Measurements from ENCODE around the gene FAM13A.

GRCh38 chr4:88846206-88846790 is 210.7 kb downstream of the FAM13A start:
- TF ChIP-seq CTCF (IDR thresholded peaks at IDR 0.05; ENCODE audit: low read length) (no peak), EZH2 (optimal IDR thresholded peaks at IDR 0.05; ENCODE audit: low read depth, low read length) (no peak), EZH2phosphoT487 (IDR thresholded peaks at IDR 0.05; ENCODE audit: low read length) (no peak)

Data from MM.1S (cell line).